GM13976 (cell line): ENCODE measurements around the gene ADGRD1.

ENCODE experiments used
- DNase-seq: peaks from one replicate; pipeline ENCODE4 v3.0.0; 2012; ENCODE audit warnings: low spot score
- in situ Hi-C: fragments of 300-500 bp; cut with MboI; formaldehyde crosslinking; loops from one replicate; pipeline ENCODE4 v1.12.0; 2022; ENCODE audit warnings: low sequenced_read_pairs, mixed read lengths, inconsistent platforms; ENCODE audit not compliant: unreplicated experiment
- TF ChIP-seq, protein P1 (sequence below): IDR thresholded peaks from 2 replicates; pipeline ENCODE4 v1.5.1; 2012; ENCODE audit warnings: borderline replicate concordance, mild to moderate bottlenecking; ENCODE audit not compliant: insufficient read depth; ENCODE audit errors: extremely low read depth, missing control alignments, control extremely low read depth

The ADGRD1 gene

DNA sequence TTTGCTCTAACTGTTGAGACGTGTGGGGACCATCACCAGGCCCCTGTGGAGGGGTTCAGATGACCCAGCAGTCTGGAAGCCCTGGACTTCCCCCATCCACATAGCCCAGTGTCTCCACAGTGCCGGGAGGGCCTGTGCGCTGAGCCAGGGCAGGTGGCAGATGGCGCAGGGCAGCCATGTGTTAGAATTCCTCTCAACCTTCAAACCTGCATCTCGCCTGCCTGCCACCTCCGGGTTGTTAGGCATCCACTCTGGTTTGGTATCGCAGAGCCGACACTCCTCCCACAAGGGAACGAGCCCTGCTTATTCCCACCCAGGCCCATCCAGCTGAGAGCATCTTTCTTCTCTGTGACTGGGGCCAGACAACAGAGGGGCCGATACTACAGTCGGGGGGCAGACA lies 84.5 kb downstream of the ADGRD1 start:
- no peak for DNase-seq
- TF ChIP-seq, protein P1, sequence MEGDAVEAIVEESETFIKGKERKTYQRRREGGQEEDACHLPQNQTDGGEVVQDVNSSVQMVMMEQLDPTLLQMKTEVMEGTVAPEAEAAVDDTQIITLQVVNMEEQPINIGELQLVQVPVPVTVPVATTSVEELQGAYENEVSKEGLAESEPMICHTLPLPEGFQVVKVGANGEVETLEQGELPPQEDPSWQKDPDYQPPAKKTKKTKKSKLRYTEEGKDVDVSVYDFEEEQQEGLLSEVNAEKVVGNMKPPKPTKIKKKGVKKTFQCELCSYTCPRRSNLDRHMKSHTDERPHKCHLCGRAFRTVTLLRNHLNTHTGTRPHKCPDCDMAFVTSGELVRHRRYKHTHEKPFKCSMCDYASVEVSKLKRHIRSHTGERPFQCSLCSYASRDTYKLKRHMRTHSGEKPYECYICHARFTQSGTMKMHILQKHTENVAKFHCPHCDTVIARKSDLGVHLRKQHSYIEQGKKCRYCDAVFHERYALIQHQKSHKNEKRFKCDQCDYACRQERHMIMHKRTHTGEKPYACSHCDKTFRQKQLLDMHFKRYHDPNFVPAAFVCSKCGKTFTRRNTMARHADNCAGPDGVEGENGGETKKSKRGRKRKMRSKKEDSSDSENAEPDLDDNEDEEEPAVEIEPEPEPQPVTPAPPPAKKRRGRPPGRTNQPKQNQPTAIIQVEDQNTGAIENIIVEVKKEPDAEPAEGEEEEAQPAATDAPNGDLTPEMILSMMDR, result no peak

DNA sequence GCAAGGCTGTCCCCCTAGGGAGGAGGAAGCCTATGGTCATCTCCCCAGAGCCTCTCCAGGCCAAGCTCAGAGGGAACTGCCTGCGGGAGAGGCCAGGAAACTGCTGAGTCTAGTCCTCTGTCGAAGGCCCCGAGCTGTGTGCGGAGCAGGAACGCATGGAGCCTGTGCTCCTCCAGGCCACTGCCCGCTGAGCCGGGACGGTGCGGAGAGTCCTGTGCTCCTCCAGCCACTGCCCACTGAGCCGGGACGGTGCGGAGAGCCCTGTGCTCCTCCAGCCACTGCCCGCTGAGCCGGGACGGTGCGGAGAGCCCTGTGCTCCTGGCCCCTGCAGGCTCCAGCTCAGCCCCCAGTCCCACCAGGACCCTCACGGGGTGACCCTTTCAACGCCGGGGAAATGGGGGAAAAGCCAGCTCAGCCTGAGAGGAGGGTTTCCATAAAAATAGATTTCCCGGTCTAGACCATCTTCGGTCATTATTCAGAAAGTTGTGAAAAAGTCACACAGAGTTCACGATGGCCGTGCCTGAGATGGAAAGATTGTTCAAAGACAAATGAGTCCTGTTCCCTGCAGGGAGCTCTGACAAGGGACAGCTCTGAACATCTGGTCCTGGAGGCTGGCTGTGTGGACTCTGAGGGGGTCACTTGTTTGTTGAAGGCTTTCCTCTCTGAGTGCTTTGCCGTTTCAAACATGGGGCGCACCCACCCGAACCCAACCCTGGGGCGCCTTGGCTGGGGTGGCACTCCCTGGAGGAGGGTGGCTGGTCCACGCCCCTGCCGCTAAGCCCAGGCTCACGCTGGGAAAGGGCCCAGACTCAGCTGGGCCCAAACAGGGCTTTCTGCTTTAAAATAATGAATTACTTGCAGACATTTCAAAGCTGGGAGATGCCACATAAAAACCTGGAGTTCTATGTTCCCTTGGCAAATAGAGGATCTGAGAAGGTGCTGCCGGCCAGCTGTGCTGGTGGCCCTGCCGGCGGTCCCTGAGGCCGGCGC lies 85.5 kb downstream of the ADGRD1 start:
- in situ Hi-C loops, result no loop called here

More for the DNA sequence above, 84.5 kb downstream of the ADGRD1 start:
- in situ Hi-C loops, result no loop called here

DNA sequence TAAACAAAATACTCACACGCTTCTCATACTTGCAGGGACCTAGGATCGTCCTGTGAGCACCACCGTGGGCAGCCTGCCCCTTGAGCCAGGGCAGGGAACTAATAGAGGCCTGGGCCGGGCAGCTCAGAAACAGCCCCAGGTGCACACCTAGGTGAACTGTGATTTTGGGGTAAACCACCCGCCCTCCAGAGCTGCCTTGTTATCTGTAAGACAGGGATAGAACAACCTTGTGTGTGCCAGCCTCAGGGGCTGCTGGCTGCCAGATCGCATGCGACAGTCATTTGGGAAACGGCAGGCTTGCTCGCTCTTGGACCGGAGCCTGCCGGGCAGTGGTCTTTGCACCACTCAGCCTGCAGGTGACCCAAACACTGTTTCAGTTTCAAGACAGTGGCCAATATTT lies 86.8 kb downstream of the ADGRD1 start:
- no peak for DNase-seq
- TF ChIP-seq, protein P1, result no peak
- in situ Hi-C loops, result no loop called here

More for the DNA sequence above, 85.5 kb downstream of the ADGRD1 start:
- DNase-seq, result no peak
- TF ChIP-seq, protein P1, result no peak

DNA sequence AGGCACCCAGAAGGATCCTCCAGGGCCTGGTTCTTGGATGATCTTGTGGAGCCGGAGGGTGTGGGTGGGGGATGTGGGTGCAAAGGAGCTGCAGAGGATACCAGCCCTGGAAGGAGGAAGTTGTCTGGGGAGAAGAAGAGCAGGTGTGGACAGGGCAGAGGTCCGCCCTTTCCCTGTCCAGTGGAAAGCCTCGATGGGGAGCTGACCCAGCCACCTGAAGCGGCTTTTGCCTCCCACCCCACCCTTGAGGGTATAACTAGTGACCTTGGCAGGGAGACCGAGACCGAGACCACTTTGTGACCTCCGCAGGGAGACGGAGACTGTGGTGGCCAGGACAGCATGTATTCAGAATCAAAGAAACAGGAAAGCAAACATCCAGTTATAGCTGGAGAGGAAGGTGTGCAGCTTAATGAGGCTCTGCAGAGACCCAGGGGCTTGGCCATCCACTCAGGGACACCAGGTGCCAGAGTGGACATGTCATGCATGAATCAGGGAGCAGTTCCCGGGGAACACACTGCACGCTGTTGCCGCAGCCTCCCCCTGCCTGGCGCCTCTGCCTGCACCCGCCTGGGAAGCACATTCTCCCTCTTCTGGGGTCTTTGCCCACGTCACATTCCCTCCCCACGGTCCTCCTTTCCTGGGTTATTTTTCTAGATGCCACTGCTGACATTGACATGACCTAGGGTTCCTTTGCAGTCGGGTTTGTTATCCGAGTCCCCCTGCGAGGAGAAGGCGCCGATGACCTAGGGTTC lies 87.7 kb downstream of the ADGRD1 start:
- in situ Hi-C loops, result no loop called here
- TF ChIP-seq, protein P1, result no peak
- no peak for DNase-seq

DNA sequence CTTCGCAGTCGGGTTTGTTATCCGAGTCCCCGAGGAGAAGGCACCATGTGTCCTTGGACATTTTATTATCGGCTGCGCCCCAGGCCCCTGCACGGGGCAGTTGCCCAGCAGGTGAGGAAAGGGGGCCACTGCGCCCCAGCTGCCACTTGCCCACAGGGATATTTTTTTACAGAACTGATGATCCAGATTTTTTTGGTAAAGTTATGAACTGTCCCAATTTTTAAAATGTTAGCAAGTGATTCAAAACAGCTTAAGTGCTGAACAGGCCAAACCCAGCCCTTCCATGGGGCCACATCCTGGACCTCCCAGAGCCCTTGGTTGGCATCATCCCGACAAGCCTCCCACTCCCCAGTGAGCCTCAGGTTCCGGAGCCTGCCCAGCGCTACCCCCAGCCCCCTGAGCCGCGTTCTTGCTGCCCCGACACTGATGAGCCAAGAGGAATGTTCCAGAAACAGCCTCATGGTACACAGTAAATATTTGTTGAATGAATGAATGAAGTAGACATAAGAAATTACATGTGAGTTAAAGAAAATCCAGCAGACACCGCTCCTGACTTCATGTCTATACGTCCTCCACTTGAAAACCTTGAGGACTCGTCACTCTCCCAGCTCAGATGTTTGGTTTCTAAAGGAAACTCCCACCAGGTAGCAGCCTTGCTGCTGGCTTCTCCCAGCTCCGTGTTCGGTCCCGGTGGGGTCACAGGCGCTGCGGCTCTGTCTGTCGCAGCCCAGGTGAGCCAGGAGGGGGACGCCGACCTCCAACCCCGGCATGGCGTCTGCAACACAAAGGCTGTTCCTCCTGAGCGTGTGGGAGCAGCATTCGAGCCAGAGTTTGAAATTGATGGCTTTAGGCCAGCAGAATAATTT lies 88.5 kb downstream of the ADGRD1 start:
- TF ChIP-seq, protein P1, result no peak
- in situ Hi-C loops, result no loop called here
- no peak for DNase-seq

DNA sequence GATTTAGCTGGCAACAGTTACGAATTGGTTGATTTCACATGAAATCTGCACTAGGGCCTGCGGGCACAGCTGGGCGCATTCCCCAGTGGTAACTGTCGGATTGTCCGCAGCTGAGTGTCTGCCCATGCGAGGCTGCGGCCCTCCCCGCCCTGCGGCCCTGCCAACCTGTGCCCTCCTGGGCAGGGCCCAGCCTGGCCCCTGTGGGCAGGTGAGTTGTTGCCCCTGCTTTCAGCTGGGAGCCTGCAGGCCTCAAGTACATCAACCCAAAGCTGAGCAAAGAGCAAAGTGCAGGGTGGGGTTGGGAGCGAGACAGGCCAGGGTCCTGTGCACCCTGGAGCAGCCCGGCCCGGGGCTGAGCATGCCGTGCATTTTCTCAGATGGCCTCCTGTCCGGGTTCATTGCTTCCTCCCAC lies 89.1 kb downstream of the ADGRD1 start:
- in situ Hi-C loops, result no loop called here
- TF ChIP-seq, protein P1, result no peak
- no peak for DNase-seq
